Fibroblast of skin of right biceps (primary cell): ENCODE data around the gene PHACTR1.
A peak's percentile ranks its signal among the peaks of the same experiment; 100 is the strongest.

Source experiments
- DNase-seq: peaks from one replicate; pipeline ENCODE4 v3.0.0-alpha.2; 2013

Gene PHACTR1

DNA sequence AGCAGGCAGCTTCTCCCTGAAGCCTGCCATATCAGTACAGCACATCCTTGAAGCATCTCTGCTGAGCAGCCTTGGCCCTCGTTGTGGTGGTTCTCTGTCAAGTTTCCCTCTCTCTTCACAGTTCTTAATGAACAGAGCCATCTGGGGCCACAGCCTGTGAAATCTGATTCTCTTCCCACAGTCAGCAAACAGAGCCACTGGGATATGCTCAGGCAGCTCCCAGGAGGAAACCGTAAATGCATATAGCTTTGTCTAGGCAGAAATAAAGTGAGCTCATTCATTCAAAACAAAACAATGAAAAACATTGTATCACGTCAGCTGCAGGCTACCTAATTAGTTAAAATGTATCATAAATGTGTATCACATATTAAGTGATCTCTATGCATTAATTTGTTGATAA lies 531.5 kb downstream of the PHACTR1 start:
- peak; percentile 66 for DNase-seq

DNA sequence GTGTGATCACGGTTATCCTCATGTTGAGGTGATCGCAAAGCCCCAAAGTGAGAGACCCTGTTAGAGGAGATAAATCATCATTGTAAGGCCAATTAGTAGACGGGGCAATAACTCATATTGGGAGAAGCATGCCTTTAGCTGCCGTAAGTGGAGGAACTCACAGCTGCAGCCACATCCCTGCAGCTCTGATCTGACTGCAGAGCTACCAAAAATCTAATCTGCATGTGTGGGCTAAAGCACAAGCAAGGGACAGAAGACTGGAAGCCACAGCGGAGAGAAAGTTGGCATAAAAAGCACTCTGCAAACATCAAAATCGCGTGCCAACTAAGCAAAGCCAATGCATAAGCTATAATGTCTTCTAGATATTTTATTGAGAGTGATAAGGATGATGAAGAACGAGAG lies 532.0 kb downstream of the PHACTR1 start:
- DNase-seq = no peak

DNA sequence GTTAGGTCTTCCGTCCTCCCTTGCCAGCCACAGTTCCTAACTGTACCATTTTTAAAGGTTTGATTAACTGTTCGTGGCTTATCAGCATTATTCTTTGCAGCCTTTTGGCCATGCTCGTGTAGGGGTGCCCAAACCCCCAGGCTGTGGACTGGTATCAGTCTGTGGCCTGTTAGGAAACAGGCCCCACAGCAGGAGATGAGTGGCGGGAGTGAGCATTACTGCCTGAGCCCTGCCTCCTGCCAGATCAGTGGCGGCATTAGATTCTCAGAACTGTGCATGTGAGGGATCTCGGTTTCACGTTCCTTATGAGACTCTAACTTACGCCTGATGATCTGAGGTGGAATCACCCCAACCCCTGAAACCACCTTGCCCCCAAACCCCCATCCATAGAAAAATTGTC lies 532.4 kb downstream of the PHACTR1 start:
- DNase-seq = no peak

DNA sequence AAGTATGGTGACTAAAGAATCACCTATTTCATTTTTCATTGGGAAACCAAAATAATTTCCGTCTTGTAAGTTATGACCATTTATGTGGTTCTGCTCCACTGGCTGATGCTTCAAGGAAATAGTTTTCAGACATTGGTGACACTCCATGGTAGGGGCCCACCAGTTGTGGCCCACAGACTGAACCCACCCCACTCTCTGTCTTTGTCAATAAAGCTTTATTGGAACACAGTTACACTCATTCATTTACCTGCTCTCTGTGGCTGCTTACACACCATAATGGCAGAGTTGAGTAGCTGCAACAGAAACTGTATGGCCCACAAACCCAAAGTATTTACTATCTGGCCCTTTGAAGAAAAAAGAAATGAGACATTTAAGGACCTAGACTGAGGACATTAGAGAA lies 533.2 kb downstream of the PHACTR1 start:
- DNase-seq = no peak

DNA sequence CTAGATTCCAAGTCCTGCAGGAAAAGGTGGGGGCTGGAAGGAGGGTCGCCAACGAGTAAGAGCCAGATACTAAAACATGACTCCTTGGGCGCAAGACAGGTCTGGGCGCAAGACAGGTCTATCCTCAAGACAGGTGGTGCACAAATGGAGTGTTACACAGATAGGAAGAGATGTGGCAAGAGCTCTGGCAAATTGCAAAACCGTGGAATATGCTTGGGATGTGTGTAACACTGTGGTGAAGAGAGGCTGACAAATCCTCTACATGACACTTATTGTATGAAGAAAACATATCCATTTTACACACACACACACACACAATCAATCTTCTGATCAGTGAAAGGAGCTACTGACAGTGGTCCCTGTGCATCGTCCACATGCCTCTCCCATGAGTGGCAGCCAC lies 534.1 kb downstream of the PHACTR1 start:
- no peak for DNase-seq

DNA sequence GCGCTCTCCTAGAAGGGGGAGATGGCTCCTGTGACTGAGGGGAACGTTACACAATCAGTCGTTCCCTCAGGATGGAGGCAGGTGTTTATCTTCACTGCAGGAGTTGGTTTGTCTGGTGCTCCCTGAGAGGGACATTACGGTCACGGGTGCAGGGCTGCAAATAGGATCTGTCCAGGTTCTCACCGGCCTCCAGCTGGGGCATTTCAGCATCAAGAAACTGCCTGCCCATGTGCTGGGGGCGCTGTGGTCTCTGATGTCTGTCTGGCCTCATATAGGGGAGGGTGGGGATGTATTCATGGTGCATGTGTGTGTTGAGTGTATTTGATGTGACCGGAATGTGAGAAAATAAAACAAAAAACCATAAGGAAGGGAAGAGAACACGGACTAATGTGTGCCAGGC lies 534.7 kb downstream of the PHACTR1 start:
- DNase-seq = no peak

DNA sequence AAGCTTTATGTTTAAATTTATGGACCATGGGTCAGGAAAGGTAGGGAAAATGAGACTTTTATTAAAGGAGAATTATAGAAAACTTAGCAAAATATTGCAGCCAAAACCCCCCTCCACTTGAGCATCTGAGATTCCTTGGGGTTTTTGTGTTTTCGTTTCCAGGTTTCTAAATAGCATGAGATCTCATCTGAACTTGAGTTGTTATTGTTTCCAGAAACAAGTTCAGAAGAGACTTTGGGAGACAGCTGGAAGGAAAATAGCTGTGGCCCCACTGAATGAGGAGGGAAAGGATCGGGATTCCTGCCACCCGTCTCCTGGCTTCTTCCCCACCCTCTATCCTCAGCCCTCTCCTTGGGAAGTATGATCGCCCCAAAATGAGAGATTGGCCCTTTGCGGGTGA lies 536.2 kb downstream of the PHACTR1 start:
- no peak for DNase-seq

DNA sequence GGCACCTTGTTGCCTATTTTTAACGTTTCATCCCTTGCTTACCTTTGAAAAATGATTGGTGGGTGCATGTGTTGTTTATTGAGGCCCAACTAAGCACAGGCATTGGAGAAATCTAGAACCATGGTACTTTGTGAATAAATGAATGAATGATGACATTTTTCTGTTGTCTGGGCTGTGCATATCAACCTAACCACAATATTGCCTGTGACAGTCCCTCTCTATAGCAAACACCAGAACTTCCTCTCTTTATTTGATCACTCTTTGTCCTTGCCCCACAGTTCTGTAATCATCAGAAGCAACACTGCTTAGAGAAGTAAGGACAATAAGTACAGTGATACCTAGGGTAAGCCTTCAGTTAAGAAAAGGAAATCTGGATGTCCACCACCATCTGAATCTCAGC lies 536.7 kb downstream of the PHACTR1 start:
- DNase-seq = no peak

DNA sequence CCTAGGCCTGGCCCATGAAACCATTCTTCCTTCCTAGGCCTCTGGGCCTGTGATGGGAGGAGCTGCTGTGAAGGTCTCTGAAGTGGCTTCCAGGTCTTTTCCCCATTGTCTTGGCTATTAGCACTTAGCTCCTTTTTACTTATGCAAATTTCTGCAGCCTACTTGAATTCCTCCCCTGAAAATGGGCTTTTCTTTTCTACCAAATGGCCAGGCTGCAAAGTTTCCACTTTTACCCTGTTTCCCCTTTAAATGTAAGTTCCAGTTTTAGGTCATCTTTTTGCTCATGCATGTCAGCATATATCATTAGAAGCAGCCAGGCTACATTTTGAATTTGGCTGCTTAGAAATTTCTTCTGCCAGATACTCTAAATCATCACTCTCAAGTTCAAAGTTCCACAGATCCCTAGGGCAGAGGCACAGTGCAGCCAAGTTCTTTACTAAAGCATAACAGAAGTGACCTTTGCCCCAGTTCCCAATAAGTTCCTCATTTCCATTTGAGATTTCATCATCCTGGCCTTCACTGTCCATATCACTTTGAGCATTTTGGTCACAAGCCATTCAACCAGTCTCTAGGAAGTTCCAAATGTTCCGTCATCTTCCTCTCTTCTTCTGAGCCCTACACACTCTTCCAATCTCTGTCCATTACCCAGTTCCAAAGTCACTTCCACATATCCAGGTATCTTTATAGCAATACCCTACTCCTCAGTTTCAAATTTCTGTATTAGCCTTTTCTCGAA lies 539.9 kb downstream of the PHACTR1 start:
- no peak for DNase-seq

DNA sequence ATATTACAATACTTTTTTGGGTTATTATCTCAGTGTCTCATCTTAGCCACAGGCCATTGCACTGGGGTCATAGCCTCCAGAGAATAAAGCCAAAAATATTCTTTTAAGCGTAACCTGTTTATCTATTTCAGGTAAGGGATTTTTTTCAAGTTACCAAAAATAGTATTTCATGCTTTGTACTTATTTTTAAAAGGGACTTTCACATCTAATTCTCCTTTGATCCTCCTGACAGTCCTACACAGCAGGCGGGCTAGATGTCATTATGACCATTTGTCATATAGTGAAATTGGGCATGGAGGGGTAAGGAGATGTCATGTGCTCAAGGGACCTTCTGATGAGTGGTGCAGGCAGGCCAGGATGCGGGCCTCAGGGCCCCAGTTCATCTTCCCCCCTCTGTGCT lies 542.8 kb downstream of the PHACTR1 start:
- no peak for DNase-seq

DNA sequence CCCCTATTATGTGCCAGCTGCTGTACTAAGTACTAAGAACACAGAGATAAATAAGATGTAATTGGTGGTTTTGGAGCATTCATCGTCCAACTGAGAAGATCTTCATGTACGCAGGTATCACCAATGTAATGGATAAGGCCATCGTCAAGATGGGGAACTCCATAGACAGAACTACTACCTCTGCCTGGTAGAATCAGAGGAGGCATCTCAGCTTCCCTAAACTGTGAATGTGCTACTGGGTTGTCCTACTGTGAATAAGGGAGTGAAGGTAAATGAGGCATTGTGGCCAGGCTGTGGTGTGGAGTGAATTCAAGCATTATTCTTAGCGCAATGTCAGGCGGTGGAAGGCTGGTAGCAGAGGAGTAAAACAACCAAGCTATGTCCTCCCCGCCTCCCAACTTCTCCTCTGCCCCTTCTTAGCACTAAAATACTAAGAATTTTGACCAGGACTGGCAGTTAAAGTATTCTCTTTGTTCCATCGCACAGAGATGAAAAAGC lies 543.6 kb downstream of the PHACTR1 start:
- no peak for DNase-seq

DNA sequence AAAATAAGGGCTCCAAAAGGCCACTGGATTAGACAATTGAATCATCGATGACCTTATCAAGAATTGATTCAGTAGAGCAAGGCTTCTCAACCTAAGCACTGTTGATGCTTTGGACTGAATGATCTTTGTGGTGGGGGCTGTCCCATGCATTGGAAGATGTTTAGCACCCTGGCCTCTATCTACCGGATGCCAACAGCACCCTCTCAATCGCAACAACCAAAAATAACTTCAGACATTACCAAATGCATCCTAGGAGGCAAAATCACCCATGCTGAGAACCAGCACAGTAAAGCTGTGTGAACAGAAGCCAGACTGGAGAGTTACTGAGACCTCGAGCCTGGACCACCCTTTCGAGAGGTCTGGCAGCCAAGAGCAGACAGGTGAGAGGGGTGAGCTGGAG lies 544.3 kb downstream of the PHACTR1 start:
- no peak for DNase-seq

DNA sequence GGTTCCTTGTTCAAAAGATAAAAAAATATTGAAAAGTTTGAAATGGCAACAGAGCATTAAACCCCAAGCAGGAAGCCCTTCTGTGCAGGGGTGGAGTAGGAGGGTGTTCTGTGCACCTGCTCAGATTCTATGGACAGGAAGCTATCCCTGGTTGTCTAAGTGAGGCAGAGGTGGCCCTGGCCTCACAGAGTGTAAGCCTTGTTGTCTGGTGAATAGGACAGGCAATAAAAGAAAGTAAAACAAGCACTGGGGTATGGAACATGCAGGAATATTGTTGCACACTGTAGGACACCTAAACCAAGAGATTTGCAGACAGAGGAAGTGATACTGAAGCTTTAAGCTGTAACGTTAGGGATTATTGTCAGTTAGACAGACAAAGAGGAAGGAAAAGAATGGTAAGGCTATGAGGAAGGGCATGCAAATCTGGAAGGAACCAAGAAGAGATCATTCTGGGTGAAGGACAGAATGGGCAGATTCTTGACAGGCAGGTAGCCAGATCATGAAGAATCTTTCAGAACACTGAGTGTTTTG lies 545.0 kb downstream of the PHACTR1 start:
- DNase-seq = no peak

DNA sequence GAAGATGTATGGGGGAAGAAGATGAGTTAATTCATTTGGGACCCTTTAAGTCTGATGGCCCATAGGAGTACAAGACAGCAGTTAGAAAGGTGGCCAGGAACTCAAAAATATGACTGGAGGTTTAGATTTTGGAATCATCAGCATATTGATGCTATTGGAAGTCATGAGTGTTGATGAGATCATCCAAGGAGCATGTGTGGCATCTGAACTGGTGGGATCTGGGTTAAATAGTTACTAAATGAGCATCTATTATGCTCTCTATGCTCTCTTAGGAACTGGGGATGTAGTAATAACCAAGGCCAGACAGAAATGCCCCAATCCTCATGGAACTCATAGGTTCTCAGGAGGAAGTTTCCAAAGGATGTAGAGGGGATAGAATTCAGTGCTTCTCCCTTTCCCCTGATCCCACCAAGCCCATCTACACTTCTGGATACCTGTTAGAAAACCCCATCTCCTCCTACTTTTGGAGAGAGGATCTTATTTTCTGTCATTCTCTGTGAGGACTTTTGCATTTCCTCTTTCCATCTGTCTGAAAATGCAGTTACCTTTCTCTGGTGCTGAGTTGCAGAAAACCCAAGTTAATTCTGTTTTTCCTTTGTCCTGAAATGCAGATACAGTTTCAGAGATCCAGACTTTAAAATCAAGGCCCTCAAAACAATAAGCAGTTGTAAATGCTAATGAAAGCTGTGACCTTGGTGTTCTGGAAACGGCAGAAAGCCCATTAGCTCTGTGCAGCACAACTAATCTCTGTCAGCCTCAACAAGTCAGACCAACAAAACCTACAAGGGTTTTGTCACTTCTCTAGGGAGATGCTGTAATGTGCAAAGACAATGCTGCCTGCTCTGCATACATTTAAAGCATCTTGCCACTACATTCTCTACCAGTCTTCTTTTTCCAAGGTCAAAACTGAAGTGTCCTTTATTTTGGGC lies 546.0 kb downstream of the PHACTR1 start:
- DNase-seq = peak; percentile 15

DNA sequence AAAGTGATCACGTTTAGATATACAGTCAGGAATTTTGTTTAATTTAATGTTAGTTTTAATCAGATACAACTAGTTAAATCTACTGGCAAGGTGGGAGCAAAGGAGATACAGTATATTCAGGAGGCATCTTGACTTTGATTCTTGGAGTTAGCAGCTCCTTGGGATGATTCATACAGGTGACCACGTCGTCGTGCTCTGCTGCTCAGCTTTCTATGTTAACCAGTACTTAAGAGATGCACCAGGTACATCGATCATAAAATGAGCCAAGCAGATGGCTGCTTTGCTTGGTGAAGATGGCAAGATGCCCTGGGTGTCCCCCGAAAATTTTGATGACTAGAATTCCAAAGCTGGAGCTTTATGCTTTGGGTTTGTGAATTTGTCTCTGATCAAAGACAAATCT lies 547.1 kb downstream of the PHACTR1 start:
- DNase-seq = no peak

DNA sequence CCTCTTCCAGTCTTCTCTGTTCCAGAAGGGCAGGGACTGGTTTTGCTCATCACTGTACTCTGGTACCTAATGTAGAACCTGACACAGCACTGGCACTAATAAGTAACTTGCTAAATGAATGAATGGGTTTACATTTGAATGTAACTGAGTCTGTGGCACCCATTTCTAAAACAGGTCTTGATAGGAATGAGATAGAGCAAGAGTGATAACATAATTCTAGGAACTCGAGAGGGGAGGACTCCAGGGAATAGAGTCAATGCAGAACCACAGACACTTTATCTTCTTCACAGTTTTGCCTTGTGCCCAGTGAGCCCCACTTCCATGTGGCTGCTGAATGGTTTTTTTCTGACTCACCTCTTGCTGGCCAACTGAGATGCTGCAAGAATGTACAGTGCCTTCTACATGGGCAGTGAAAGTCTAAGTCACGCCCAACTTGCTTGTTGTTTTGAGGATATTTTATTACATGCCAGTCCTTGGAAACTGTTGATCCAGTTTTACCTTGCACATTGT lies 550.6 kb downstream of the PHACTR1 start:
- DNase-seq = no peak

DNA sequence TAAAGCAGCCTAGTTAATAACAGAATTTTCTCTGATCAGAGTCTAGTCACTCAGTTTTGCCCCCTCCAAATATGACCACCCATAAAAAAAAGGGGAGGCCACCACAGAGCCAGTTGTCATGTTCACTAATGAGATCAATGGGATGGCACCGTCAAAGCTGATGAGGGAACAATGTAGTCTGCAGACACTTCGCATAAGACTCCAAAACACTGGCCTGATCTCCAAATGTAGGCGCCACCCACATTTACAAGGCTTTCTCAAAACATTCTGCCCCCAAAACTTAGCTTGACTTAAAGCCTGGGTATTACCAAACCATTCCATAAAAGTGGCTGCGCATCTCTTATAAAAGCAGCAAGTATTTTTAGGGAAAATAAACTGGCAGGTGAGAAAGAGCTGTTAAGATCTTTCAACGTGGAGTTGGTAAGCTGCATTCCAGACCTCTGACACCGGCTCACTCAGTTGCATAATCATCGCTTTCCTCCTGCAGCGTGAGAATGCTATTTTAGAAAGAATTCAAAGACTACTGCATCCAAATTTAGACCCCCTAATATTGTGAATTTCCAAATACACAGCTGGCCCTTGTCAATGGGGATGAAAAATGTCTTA lies 552.4 kb downstream of the PHACTR1 start:
- peak; percentile 76 for DNase-seq

DNA sequence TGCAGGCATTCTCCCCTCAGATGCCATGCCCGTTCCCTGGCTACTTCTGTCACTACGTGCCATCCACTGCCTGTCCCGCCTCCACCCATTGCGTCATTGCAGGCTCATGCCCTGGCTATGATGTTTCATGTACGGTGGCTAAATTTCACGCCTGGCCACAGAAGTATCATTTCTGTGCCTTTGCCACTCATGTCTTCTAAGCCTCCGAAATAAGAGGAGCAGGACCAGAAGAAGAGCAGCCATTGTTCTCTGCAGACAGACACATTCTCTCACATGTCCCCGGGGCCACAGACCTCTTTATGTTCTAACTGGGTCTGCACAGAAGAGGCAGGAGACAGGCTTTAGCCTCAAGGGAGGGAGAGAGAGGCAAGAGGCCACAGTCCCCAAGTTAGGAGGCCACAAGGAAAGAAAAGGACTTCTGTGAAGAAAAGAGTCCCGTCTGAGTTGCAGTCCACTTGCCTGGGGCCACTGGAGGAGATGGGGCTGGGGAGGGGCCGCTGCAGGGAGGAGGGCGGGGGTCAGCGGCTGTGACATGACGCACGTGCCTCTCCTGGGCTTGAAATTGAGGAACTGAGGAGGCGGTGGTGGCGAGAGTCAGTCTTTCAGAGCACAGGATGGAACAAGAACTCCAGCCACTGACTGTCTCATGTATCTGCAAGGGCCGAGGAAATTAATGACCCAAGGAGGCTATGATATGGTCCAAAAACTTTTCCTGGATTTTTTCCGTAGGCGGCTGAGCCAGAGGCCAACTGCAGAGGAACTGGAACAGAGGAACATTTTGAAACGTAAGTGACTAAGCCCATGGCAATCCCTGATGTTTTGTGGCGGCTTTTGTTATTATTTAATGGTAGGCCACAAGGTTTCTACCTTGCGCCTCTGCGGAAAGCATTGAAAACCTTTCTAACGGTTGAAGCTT lies 555.8 kb downstream of the PHACTR1 start:
- DNase-seq = peak; percentile 9

DNA sequence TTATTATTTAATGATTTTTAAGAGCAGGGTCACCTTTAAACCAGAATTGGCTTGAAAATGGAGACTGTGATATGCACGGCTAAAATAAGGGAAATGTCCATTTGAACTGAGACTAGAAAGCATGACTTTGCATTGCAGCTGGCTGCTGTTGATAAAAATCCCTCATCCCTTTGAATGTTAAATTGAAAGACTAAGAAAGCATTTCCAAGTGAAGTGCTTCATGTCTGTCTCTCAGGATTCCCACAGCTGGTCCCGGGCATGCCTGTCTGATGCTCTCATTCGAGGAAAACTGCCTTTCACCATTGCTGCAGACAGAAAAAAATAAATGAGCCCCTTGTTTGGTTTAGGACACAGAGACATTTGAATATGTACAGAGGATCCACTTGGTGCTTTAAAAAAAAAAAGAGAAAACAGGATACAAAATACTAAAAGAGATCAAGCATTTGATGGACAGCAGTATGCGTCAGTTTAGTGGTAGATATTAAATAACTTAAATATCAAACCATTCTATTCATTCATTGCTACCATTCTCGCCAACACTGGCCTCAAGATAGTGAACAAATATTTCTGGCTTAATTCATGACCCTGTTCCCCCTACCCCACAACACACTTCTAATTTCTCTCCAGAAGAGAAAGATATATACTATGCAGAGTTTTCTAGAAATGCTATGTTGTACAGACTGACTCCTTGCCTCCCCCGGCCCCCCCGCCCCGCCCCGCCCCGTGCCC lies 556.8 kb downstream of the PHACTR1 start:
- peak; percentile 12 for DNase-seq

DNA sequence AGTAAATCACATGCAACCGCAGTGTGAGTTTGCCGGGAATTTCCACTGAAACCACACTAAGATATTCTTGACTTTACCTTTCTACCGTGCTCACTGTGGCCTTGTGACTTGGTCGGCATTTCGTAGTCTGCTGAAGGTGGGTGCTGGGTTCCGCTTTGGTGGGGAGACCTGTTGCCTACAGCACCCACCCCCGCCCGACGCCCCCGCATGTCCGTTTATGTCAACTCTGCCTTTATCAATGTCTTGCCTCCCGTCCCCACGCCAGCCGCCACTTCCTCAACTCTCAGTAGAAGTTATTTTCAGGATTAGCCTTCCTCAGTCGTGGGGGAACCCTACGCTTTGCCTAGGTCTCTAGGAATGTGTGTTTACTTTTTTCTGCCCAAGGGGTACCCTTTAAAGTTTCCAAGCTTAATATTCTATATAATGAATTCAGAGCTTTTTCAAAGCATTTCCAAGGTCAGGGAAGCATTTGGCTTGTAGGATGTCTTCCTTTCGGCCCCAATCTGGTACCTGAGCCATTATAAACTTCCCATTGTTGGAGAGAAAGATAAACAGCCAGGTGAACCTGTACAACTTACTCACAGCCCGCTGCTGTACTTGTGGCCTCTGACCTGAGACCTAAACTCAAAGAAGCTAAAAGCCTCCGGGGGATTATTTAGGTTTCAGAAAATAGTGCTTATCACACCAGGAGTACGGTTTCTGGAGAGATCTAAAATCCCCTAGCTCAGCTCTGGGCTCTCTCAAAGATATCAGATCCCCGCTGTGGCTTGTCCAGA lies 557.6 kb downstream of the PHACTR1 start:
- DNase-seq = no peak
